Neural cell (in vitro differentiated cells): ENCODE results near the gene RAPGEF2. TPM values are rescaled to one million over a fixed set of nuclear protein-coding genes. Genes with fewer than 3 reads are reported as not detected.

Source experiments
- H2AFZ ChIP-seq: fragments of 200-600, 300-800 bp; sonication (generic), shearing (Covaris generic); 2 replicates; pipeline ENCODE4 v1.6.0; 2014; ENCODE audit warnings: low read depth, mild to moderate bottlenecking, antibody characterized with exemption, low read length, moderate library complexity
- H3F3A ChIP-seq: fragments of 200-600 bp; shearing (Covaris generic); 2 replicates; pipeline ENCODE4 v1.6.1; 2016; ENCODE audit warnings: mild to moderate bottlenecking, moderate library complexity, mixed read lengths, antibody characterized with exemption, low read length; ENCODE audit not compliant: insufficient read depth, poor library complexity, severe bottlenecking
- H3K27ac ChIP-seq: fragments of 200-600, 300-800 bp; sonication (generic), shearing (Covaris generic); 2 replicates; pipeline ENCODE4 v1.5.1; 2014; ENCODE audit warnings: mild to moderate bottlenecking, low read length, moderate library complexity
- H3K27me3 ChIP-seq: fragments of 300-800, 200-600 bp; sonication (generic), shearing (Covaris generic); 2 replicates; pipeline ENCODE4 v1.6.0; 2014; ENCODE audit warnings: mild to moderate bottlenecking, low read depth, low read length, moderate library complexity; ENCODE audit not compliant: insufficient read depth
- H3K36me3 ChIP-seq: fragments of 300-800, 200-600 bp; sonication (generic), shearing (Covaris generic); 2 replicates; pipeline ENCODE4 v1.5.1; 2014; ENCODE audit warnings: mild to moderate bottlenecking, antibody characterized with exemption, low read length, moderate library complexity; ENCODE audit not compliant: insufficient read depth
- H3K4me2 ChIP-seq: fragments of 300-800, 200-600 bp; sonication (generic), shearing (Covaris generic); 2 replicates; pipeline ENCODE4 v1.6.0; 2014; ENCODE audit warnings: mild to moderate bottlenecking, low read length
- H3K4me3 ChIP-seq: fragments of 300-800, 200-600 bp; sonication (generic), shearing (Covaris generic); 2 replicates; pipeline ENCODE4 v1.5.1; 2014; ENCODE audit warnings: mild to moderate bottlenecking, low read length, moderate library complexity
- H3K79me2 ChIP-seq: fragments of 200-600 bp; shearing (Covaris generic); replicated peaks from 2 replicates; pipeline ENCODE4 v1.6.0; 2014; ENCODE audit warnings: mild to moderate bottlenecking, low read length, moderate library complexity; ENCODE audit not compliant: insufficient read depth
- H3K9ac ChIP-seq: fragments of 300-800, 200-600 bp; sonication (generic), shearing (Covaris generic); 2 replicates; pipeline ENCODE4 v1.6.1; 2016; ENCODE audit warnings: mild to moderate bottlenecking, low read length, mixed read lengths
- H3K9me2 ChIP-seq: fragments of 200-600 bp; shearing (Covaris generic); 2 replicates; pipeline ENCODE4 v1.6.1; 2016; ENCODE audit warnings: mild to moderate bottlenecking, low read length, mixed read lengths; ENCODE audit not compliant: insufficient read depth
- H3K9me3 ChIP-seq: fragments of 200-600, 300-800 bp; sonication (generic), shearing (Covaris generic); 2 replicates; pipeline ENCODE4 v1.6.1; 2016; ENCODE audit warnings: mild to moderate bottlenecking, mixed run types, low read length, moderate library complexity, mixed read lengths
- H4K20me1 ChIP-seq: fragments of 200-600 bp; shearing (Covaris generic); 2 replicates; pipeline ENCODE4 v1.6.1; 2016; ENCODE audit warnings: mild to moderate bottlenecking, mixed run types; ENCODE audit not compliant: insufficient read depth
- EP300 ChIP-seq: fragments of 450-650 bp; conservative IDR thresholded peaks from 2 replicates; pipeline ENCODE4 v1.6.1; 2014; ENCODE audit warnings: antibody characterized with exemption, mild to moderate bottlenecking, moderate library complexity; ENCODE audit not compliant: poor library complexity, severe bottlenecking
- EZH2 ChIP-seq: fragments of 200-600, 300-800 bp; shearing (Covaris generic), sonication (generic); IDR thresholded peaks from 2 replicates; pipeline ENCODE4 v1.6.1; 2014; ENCODE audit warnings: antibody characterized with exemption, low read length, borderline replicate concordance, mild to moderate bottlenecking; ENCODE audit not compliant: insufficient read depth, poor library complexity, severe bottlenecking
- MXI1 ChIP-seq: fragments of 450-650 bp; conservative IDR thresholded peaks from 2 replicates; pipeline ENCODE4 v1.6.1; 2014; ENCODE audit warnings: antibody characterized with exemption, mild to moderate bottlenecking; ENCODE audit not compliant: poor library complexity, severe bottlenecking
- POLR2AphosphoS5 ChIP-seq: IDR thresholded peaks from 2 replicates; pipeline ENCODE4 v1.6.1; 2012
- RAD21 ChIP-seq: fragments of 450-650 bp; conservative IDR thresholded peaks from 2 replicates; pipeline ENCODE4 v1.6.1; 2014; ENCODE audit warnings: antibody characterized with exemption, mild to moderate bottlenecking, moderate library complexity
- SMC3 ChIP-seq: fragments of 450-650 bp; conservative IDR thresholded peaks from 2 replicates; pipeline ENCODE4 v1.6.1; 2014; ENCODE audit warnings: antibody characterized with exemption, mild to moderate bottlenecking, moderate library complexity; ENCODE audit not compliant: poor library complexity
- TAF1 ChIP-seq: IDR thresholded peaks from 2 replicates; pipeline ENCODE4 v1.6.1; 2012; ENCODE audit warnings: low read depth
- polyA plus RNA-seq: library from polyadenylated mRNA; depleted of rRNA; stranded (reverse); fragments of >200 nt; gene quantifications from 2 replicates; pipeline ENCODE4 v1.2.3, GENCODE V29; 2014
- TF ChIP-seq, protein P1 (sequence below): IDR thresholded peaks from 2 replicates; pipeline ENCODE4 v1.6.1; 2012; ENCODE audit warnings: borderline replicate concordance
- TF ChIP-seq, protein P2 (sequence below): fragments of 450-650 bp; IDR thresholded peaks from 2 replicates; pipeline ENCODE4 v1.5.1; 2014; ENCODE audit warnings: antibody characterized with exemption, mild to moderate bottlenecking, moderate library complexity; ENCODE audit not compliant: poor library complexity, severe bottlenecking

RAPGEF2 gene
- polyA plus RNA-seq, 1 donor from 2014 or later: 134 TPM

DNA sequence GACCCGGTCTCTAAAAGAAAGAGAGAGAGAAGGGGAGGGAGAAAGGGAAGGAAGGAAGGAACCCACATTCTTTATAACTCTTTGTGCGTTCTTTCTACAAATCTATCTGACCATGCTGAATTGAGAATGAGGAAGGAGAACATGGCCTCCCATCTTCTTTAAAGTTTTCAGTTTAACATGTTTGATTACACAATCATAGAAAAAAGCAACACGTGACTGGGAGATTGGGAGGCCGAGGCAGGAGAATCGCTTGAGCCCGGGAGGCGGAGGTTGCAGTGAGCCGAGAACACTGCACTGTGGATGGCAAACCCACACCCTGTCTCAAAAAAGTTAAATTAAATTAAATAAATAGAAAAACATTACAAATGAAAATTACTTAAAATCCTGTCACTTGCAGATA is 254.5 kb downstream of the RAPGEF2 start:
- H3K4me3 ChIP-seq: no peak overlapping the region
- peaks cover 5% of the 10 kb centered on the region for H3K79me2 ChIP-seq
- H3K9ac ChIP-seq: no peak overlapping the region
- H3K4me2 ChIP-seq: no peak overlapping the region
- H3K36me3 ChIP-seq: peaks cover 28% of the 10 kb centered on the region
- no peaks in the 10 kb centered on the region for H3K9me2 ChIP-seq
- H3K27me3 ChIP-seq: no peaks in the 10 kb centered on the region
- no peak overlapping the region for H2AFZ ChIP-seq
- no peaks in the 10 kb centered on the region for H4K20me1 ChIP-seq
- no peaks in the 10 kb centered on the region for H3F3A ChIP-seq
- TF ChIP-seq SMC3: no peak
- TF ChIP-seq EP300: no peak
- TF ChIP-seq EZH2: no peak
- TF ChIP-seq TAF1: no peak
- TF ChIP-seq MXI1: no peak
- TF ChIP-seq RAD21: no peak
- TF ChIP-seq POLR2AphosphoS5: no peak
- TF ChIP-seq, protein P1, sequence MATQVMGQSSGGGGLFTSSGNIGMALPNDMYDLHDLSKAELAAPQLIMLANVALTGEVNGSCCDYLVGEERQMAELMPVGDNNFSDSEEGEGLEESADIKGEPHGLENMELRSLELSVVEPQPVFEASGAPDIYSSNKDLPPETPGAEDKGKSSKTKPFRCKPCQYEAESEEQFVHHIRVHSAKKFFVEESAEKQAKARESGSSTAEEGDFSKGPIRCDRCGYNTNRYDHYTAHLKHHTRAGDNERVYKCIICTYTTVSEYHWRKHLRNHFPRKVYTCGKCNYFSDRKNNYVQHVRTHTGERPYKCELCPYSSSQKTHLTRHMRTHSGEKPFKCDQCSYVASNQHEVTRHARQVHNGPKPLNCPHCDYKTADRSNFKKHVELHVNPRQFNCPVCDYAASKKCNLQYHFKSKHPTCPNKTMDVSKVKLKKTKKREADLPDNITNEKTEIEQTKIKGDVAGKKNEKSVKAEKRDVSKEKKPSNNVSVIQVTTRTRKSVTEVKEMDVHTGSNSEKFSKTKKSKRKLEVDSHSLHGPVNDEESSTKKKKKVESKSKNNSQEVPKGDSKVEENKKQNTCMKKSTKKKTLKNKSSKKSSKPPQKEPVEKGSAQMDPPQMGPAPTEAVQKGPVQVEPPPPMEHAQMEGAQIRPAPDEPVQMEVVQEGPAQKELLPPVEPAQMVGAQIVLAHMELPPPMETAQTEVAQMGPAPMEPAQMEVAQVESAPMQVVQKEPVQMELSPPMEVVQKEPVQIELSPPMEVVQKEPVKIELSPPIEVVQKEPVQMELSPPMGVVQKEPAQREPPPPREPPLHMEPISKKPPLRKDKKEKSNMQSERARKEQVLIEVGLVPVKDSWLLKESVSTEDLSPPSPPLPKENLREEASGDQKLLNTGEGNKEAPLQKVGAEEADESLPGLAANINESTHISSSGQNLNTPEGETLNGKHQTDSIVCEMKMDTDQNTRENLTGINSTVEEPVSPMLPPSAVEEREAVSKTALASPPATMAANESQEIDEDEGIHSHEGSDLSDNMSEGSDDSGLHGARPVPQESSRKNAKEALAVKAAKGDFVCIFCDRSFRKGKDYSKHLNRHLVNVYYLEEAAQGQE: no peak
- TF ChIP-seq, protein P2, sequence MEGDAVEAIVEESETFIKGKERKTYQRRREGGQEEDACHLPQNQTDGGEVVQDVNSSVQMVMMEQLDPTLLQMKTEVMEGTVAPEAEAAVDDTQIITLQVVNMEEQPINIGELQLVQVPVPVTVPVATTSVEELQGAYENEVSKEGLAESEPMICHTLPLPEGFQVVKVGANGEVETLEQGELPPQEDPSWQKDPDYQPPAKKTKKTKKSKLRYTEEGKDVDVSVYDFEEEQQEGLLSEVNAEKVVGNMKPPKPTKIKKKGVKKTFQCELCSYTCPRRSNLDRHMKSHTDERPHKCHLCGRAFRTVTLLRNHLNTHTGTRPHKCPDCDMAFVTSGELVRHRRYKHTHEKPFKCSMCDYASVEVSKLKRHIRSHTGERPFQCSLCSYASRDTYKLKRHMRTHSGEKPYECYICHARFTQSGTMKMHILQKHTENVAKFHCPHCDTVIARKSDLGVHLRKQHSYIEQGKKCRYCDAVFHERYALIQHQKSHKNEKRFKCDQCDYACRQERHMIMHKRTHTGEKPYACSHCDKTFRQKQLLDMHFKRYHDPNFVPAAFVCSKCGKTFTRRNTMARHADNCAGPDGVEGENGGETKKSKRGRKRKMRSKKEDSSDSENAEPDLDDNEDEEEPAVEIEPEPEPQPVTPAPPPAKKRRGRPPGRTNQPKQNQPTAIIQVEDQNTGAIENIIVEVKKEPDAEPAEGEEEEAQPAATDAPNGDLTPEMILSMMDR: no peak
- no peak overlapping the region for H3K27ac ChIP-seq
- no peaks in the 10 kb centered on the region for H3K9me3 ChIP-seq

DNA sequence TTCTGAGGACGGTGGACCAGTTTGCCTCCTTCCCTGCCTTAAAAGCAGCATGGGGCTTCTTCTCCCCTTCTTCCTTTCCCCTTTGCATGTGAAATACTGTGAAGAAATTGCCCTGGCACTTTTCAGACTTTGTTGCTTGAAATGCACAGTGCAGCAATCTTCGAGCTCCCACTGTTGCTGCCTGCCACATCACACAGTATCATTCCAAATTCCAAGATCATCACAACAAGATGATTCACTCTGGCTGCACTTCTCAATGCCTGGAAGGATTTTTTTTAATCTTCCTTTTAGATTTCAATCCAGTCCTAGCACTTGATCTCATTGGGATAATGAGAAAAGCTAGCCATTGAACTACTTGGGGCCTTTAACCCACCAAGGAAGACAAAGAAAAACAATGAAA is 255.3 kb downstream of the RAPGEF2 start:
- Histone ChIP-seq H3K9me3 (no peaks in the 10 kb centered on the region), H3K27me3 (no peaks in the 10 kb centered on the region), H3F3A (no peaks in the 10 kb centered on the region), H4K20me1 (no peaks in the 10 kb centered on the region), H2AFZ (no peak overlapping the region), H3K4me3 (no peak overlapping the region), H3K36me3 (peaks cover 29% of the 10 kb centered on the region), H3K4me2 (no peak overlapping the region), H3K79me2 (peaks cover 5% of the 10 kb centered on the region), H3K27ac (no peak overlapping the region), H3K9ac (no peak overlapping the region), H3K9me2 (no peaks in the 10 kb centered on the region)
- TF ChIP-seq POLR2AphosphoS5 (no peak), RAD21 (no peak), EZH2 (no peak), MXI1 (no peak)
